Left ventricle myocardium superior (tissue), 1 donor: ENCODE measurements around the gene PSMC5. TPM values are rescaled to one million over a fixed set of nuclear protein-coding genes. Genes with fewer than 3 reads are reported as not detected.
"Not testable (repeated sequence)": the region's sequence is repeated elsewhere in the genome, so short reads cannot be mapped to it uniquely, and the experiment has no call there.

Source experiments
- ATAC-seq: fragments of 200-7000 bp; cut with Tn5 transposase; one replicate; pipeline ENCODE4 v1.9.1; 2020; ENCODE audit warnings: mild to moderate bottlenecking, moderate library complexity
- DNase-seq: peaks from one replicate; pipeline ENCODE4 v3.0.0-alpha.2; 2020
- intact Hi-C: fragments of 100-400 bp; cut with micrococcal nuclease; formaldehyde crosslinking; loops from one replicate; pipeline ENCODE4 v1.11.0; 2022
- total RNA-seq: library from RNA; stranded (reverse); fragmentation: NEBNext Ultra II Directional; extraction: Animal tissue kit (Norgen Biotek cat#: 25700); gene quantifications from one replicate; pipeline ENCODE4 v1.2.1, GENCODE V29; 2021
- donor health status: DM: no; HTN: yes; CAD: no; lungs with severe emphysema.

PSMC5 gene
- total RNA-seq, 1 donor from 2014 or later: 141 TPM

- intact Hi-C loops: no loop called here
- ATAC-seq (no peak), DNase-seq (no peak)
Observed at GRCh38 chr17:63855185-63855584, 28.0 kb downstream of the PSMC5 start.

DNA sequence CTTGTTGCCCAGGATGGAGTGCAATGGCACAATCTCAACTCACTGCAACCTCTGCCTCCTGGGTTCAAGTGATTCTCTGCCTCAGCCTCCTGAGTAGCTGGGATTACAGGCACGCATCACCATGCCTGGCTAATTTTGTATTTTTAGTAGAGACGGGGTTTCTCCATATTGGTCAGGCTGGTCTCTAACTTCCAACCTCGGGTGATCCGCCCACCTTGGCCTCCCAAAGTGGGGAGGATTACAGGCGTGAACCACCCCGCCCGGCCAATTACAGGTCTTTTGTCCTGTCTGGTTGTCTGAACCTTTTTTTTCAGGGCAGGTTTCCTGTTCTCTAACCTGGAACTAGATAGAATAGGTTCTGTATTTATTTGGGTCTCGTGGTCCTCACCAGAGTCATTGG, 29.2 kb downstream of the PSMC5 start:
- DNase-seq, ATAC-seq, intact Hi-C loops: not testable (repeated sequence)

DNA sequence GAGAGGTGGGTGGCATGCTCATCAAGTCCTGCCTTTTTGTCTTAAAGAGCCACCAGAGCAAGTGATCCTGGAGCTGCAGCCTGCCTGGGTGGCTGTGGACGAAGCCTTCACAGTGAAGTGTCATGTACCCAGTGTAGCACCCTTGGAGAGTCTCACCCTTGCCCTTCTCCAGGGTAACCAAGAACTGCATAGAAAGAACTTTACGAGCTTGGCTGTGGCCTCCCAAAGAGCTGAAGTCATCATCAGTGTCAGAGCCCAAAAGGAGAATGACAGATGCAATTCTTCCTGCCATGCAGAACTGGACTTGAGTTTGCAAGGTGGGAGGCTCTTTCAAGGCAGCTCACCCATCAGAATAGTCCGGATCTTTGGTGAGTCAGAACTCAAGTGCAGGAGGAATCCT, 32.0 kb downstream of the PSMC5 start:
- intact Hi-C loops: no loop called here
- ATAC-seq (no peak), DNase-seq (no peak)

- intact Hi-C loops, DNase-seq: not testable (repeated sequence)
- ATAC-seq: peak; percentile 36
Observed at GRCh38 chr17:63866625-63867024, 39.4 kb downstream of the PSMC5 start.

GRCh38 chr17:63869491-63870291, 42.5 kb downstream of the PSMC5 start:
- intact Hi-C loops, ATAC-seq, DNase-seq: not testable (repeated sequence)

DNA sequence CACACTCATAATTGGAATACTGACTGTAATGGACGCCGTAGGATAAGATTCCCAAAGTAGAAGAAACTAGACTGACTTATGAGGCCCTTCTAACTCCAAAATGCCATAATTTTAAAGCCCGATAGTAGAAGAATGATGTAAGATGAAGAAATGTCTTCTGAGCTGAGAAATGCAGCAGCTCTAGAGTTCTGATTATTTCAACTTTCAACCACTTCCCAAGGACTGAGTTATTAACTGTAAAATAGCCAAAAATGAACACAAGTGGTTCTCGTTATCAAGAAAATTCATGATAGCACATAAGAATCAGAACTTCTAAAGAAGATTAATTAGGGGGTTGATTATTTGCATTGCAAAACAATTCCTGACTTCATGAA, 43.0 kb downstream of the PSMC5 start:
- intact Hi-C loops, DNase-seq, ATAC-seq: not testable (repeated sequence)

DNA sequence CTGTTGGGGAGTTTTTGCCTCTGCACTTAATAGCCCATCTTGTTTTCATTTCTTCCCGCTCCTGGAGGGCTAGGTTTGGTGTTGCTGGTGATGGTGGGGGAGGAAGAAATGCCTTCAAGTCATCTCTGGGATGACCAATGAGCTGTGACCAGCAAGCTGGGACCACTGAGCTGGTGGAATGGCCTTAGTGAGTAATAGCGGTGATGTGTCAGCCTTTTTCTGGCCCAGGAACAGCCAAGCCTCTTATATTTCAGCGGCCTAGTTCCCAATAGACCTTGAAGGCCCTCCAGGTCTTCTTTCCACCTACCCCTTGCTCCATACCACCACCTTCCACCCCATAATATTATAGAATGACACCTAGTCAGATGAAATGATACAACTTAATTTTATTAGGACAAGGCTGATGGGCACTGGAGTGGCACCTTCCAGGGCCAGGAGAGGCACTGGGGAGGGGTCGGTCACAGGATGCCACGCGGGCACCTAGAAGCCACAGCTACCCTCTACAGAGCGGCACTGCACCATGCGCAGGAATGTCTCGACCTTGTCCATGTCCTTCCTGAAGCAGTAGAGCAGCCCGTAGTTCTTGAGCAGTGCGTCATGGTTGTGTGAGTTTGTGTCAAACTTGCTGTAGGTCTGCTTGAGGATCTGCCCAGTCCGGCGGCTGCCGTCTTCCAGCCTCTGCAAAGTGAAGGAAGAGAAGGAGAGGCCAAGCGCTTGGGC, 44.6 kb downstream of the PSMC5 start:
- intact Hi-C loops: not testable (repeated sequence)

GRCh38 chr17:63873577-63873976, 46.3 kb downstream of the PSMC5 start, which contains the start of gene CSH2:
CSH2 (minus strand) TSS chr17:63873677; CDS start chr17:63873614, 63 bp downstream.
- ATAC-seq, intact Hi-C loops, DNase-seq: not testable (repeated sequence)

More for the DNA sequence above, 44.6 kb downstream of the PSMC5 start:
- not testable (repeated sequence) for DNase-seq, ATAC-seq

DNA sequence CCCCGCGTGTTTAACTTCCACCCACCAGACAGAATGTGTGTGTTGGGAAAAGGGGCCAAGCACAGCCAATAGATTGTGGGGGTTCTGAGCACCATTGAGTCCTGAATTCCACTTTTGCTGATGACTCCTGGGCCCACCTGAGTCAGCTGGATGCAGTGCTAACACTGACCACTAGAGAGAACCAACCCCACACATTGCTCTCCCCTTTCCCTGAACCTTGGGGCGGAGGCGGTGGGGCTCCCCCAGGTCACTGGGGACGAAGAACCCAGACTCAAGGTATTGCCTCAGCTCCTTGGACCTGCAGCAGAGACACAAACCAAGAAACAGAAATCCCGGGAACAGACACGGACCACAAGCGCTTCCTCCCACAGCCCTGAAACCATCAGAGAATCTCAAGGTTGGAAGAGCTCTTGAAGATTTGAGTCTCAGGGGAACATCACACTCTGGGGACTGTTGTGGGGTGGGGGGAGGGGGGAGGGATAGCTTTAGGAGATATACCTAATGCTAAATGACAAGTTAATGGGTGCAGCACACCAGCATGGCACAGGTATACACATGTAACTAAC, 46.9 kb downstream of the PSMC5 start:
- ATAC-seq, intact Hi-C loops, DNase-seq: not testable (repeated sequence)

DNA sequence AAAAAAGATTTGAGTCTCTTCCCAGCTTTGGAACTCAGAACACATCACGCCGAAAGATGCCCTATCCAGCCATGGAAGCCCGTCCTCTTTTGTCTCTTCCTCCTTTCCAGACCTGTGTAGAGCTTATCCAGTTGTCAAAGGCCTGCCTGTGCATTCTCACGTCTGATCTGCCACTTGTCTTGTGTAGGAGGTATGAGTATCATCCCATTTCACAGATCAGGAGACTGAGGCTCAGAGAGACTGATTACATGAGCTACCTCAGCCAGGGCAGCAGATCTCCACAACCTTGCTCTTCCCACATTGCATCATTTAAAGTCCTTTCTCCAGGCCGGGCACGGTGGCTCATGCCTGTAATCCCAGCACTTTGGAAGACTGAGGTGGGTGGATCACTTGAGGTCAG, 47.5 kb downstream of the PSMC5 start:
- intact Hi-C loops, DNase-seq, ATAC-seq: not testable (repeated sequence)

DNA sequence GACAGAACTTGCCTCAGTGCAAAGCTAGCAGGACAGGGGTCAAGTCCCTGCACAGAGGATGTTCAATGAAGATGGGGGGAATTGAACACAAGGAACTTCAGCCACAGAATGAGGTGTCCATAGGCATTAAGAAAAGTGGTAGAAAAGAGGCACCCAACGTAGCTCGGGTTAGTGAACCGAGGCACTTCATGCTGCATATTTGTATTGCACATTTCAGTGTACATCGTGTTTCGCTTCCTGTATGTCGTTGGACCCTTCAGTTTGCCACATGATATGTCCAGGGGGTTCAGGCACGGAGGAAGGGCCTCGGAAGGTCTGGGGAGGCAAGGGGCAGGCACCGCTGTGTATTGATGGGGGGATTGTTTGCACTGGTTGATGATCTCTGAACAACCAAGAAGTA, 51.2 kb downstream of the PSMC5 start:
- DNase-seq, ATAC-seq, intact Hi-C loops: not testable (repeated sequence)

GRCh38 chr17:63880706-63881105, 53.5 kb downstream of the PSMC5 start:
- DNase-seq: no peak
- no peak for ATAC-seq
- intact Hi-C loops: no loop called here

- ATAC-seq (peak; percentile 80), DNase-seq (peak; percentile 58)
- intact Hi-C loops: not testable (repeated sequence)
Observed at GRCh38 chr17:63881337-63881736, 54.1 kb downstream of the PSMC5 start.

Other genes with a start within 250 kb of the PSMC5 start
- gene TACO1, start 226.5 kb upstream of the PSMC5 start, total RNA-seq: 45.5 TPM
- gene MAP3K3, start 205.0 kb upstream of the PSMC5 start, total RNA-seq: 36.9 TPM
- gene LIMD2, start 127.3 kb upstream of the PSMC5 start, total RNA-seq: 4.7 TPM
- gene STRADA, start 85.6 kb upstream of the PSMC5 start, total RNA-seq: 16.0 TPM
- gene CCDC47, start 53.8 kb upstream of the PSMC5 start, total RNA-seq: 90.1 TPM
- 56.7 TPM for gene DDX42, start 53.3 kb upstream of the PSMC5 start, total RNA-seq
- gene FTSJ3, start 232 bp downstream of the PSMC5 start, total RNA-seq: 35.9 TPM
- gene SMARCD2, start 15.3 kb downstream of the PSMC5 start, total RNA-seq: 28.4 TPM
- gene CSH2, start 46.2 kb downstream of the PSMC5 start, total RNA-seq: not detected
- not detected for gene GH2, start 54.5 kb downstream of the PSMC5 start, total RNA-seq
- gene CSH1, start 69.1 kb downstream of the PSMC5 start, total RNA-seq: not detected
- not detected for gene CSHL1, start 83.8 kb downstream of the PSMC5 start, total RNA-seq
- gene GH1, start 91.4 kb downstream of the PSMC5 start, total RNA-seq: not detected
- 5.7 TPM for gene CD79B, start 104.9 kb downstream of the PSMC5 start, total RNA-seq
- 0.32 TPM for gene SCN4A, start 145.5 kb downstream of the PSMC5 start, total RNA-seq
- 0.20 TPM for gene PRR29, start 170.9 kb downstream of the PSMC5 start, total RNA-seq
- gene ICAM2, start 193.2 kb downstream of the PSMC5 start, total RNA-seq: 30.6 TPM